NB4 (cell line): ENCODE measurements around the gene CLPX.

Experiments
- MYC ChIP-seq: IDR thresholded peaks from 2 replicates; pipeline ENCODE4 v1.6.1; 2011; ENCODE audit warnings: low read depth, low read length
- POLR2A ChIP-seq: IDR thresholded peaks from 2 replicates; pipeline ENCODE4 v1.6.1; 2011; ENCODE audit warnings: mild to moderate bottlenecking; ENCODE audit not compliant: insufficient read length; ENCODE audit errors: extremely low read depth
- TF ChIP-seq, protein P1 (sequence below): IDR thresholded peaks from one replicate; pipeline ENCODE4 v1.5.1; 2012; ENCODE audit warnings: low read depth, low read length
- TF ChIP-seq, protein P2 (sequence below): IDR thresholded peaks from 2 replicates; pipeline ENCODE4 v1.6.1; 2011; ENCODE audit warnings: low read depth, low read length

DNA sequence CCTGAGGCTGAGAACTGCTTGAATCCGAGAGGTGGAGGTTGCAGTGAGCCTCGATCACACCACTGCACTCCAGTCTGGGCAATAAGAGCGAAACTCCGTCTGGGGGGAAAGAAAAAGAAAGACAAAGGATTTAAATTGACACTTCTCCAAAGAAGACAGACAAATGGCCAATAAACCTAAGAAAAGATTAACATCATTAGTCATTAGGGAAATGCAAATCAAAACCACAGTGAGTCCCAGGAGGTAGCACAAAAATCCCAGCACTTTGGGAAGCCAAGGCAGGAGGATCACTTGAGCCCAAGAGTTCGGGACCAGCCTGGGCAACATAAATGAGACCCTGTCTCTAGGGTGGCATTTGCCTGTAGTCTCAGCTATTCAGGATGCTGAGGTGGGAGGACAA is 12.6 kb downstream of the CLPX start:
- TF ChIP-seq, protein P1, sequence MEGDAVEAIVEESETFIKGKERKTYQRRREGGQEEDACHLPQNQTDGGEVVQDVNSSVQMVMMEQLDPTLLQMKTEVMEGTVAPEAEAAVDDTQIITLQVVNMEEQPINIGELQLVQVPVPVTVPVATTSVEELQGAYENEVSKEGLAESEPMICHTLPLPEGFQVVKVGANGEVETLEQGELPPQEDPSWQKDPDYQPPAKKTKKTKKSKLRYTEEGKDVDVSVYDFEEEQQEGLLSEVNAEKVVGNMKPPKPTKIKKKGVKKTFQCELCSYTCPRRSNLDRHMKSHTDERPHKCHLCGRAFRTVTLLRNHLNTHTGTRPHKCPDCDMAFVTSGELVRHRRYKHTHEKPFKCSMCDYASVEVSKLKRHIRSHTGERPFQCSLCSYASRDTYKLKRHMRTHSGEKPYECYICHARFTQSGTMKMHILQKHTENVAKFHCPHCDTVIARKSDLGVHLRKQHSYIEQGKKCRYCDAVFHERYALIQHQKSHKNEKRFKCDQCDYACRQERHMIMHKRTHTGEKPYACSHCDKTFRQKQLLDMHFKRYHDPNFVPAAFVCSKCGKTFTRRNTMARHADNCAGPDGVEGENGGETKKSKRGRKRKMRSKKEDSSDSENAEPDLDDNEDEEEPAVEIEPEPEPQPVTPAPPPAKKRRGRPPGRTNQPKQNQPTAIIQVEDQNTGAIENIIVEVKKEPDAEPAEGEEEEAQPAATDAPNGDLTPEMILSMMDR = no peak
- TF ChIP-seq, protein P2, sequence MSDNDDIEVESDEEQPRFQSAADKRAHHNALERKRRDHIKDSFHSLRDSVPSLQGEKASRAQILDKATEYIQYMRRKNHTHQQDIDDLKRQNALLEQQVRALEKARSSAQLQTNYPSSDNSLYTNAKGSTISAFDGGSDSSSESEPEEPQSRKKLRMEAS = no peak
- TF ChIP-seq POLR2A = no peak
- no peak for TF ChIP-seq MYC
